Amniotic stem cell (primary cell): Measurements from ENCODE around the gene GYPC.

Experiments used
- DNase-seq: peaks from one replicate; lab custom pipeline; 2025; lab: John Stamatoyannopoulos, UW

The GYPC gene

GRCh38 chr2:126732682-126733245, 76.8 kb downstream of the GYPC start:
- DNase-seq: no peak

- no peak for DNase-seq
These were observed 77.8 kb downstream of the GYPC start for GRCh38 chr2:126733795-126734194.

GRCh38 chr2:126736133-126736874, 80.3 kb downstream of the GYPC start:
- no peak for DNase-seq

- DNase-seq: no peak
These were observed 83.2 kb downstream of the GYPC start for GRCh38 chr2:126739141-126739540.

- no peak for DNase-seq
These were observed 88.7 kb downstream of the GYPC start for GRCh38 chr2:126744640-126745039.
